Mammary epithelial cell (primary cell): ENCODE data around the gene CHMP6.

Experiments
- CTCF ChIP-seq, 2 donors: IDR thresholded peaks in 1 of 2; conservative IDR thresholded peaks in 1 of 2; 2 replicates each; pipeline ENCODE4 v1.5.1; 2011 to 2012; ENCODE audit warnings: inconsistent platforms in 2 of 2, low read length in 2 of 2, mild to moderate bottlenecking in 2 of 2, control low read depth in 1 of 2, low read depth in 1 of 2; ENCODE audit not compliant: insufficient read depth in 1 of 2; ENCODE audit errors: extremely low read depth in 1 of 2
- EZH2 ChIP-seq: IDR thresholded peaks from 2 replicates; pipeline ENCODE4 v1.6.1; 2012; ENCODE audit warnings: low read length, inconsistent platforms, borderline replicate concordance

- TF ChIP-seq EZH2, result no peak
- no peak for TF ChIP-seq CTCF (conservative IDR thresholded peaks at IDR 0.05 in 1 of 2, IDR thresholded peaks at IDR 0.05 in 1 of 2; ENCODE audit: extremely low read depth in 1 of 2, insufficient read depth in 1 of 2, low read depth in 1 of 2, low read length in 2 of 2)
Measured at GRCh38 chr17:80970762-80971703, 20.6 kb upstream of the CHMP6 start.
